ENCODE measurements around the gene PRKCB.

DNA sequence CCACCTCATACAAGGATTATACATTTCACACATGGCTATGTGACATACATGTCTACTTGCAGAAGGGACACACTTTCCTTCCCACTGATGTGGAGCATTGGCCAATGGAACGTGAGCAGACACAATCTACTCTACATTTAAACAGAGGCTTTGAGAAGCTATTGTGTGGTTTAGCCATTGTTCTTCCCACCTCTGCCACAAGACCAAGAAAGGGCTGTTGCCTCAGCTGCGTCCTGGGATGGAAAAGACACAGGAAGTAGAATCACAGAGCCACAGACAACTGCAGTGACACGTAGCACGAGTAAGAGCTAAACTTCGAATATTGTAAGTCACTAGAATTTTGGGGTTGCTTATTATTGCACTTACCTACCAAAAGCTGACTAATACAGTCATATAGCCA lies 33.3 kb downstream of the PRKCB start:
- TF ChIP-seq, protein P1, sequence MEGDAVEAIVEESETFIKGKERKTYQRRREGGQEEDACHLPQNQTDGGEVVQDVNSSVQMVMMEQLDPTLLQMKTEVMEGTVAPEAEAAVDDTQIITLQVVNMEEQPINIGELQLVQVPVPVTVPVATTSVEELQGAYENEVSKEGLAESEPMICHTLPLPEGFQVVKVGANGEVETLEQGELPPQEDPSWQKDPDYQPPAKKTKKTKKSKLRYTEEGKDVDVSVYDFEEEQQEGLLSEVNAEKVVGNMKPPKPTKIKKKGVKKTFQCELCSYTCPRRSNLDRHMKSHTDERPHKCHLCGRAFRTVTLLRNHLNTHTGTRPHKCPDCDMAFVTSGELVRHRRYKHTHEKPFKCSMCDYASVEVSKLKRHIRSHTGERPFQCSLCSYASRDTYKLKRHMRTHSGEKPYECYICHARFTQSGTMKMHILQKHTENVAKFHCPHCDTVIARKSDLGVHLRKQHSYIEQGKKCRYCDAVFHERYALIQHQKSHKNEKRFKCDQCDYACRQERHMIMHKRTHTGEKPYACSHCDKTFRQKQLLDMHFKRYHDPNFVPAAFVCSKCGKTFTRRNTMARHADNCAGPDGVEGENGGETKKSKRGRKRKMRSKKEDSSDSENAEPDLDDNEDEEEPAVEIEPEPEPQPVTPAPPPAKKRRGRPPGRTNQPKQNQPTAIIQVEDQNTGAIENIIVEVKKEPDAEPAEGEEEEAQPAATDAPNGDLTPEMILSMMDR (IDR thresholded peaks at IDR 0.05), result no peak
- no peak for TF ChIP-seq POLR2A (IDR thresholded peaks at IDR 0.05)
